ENCODE measurements around the gene TMEM115.
A peak's percentile ranks its signal among the peaks of the same experiment; 100 is the strongest.

Gene TMEM115

DNA sequence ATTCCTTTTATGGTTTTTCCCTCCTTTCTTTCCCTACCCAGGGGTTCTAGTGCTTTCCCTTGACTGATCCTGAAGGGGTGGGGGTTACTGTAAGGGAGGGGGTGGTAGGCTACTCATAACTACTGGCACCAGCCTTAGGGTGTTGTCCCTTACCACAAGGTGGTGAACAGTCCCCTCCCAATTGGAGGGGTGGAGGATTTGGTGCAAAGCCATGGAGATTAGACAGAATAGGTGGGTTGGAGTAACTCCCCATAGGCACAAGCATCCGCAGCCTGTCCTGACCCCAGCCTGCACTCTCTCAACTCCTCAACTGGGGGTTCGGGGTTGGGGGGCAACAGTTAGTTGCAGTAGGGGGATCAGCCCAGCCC is 34.2 kb downstream of the TMEM115 start:
- TF ChIP-seq ZFP3 (CRISPR knock-in tag; IDR thresholded peaks at IDR 0.05) (no peak), GLIS3 (CRISPR knock-in tag; IDR thresholded peaks at IDR 0.05) (no peak)
- ATAC-seq: no peak

DNA sequence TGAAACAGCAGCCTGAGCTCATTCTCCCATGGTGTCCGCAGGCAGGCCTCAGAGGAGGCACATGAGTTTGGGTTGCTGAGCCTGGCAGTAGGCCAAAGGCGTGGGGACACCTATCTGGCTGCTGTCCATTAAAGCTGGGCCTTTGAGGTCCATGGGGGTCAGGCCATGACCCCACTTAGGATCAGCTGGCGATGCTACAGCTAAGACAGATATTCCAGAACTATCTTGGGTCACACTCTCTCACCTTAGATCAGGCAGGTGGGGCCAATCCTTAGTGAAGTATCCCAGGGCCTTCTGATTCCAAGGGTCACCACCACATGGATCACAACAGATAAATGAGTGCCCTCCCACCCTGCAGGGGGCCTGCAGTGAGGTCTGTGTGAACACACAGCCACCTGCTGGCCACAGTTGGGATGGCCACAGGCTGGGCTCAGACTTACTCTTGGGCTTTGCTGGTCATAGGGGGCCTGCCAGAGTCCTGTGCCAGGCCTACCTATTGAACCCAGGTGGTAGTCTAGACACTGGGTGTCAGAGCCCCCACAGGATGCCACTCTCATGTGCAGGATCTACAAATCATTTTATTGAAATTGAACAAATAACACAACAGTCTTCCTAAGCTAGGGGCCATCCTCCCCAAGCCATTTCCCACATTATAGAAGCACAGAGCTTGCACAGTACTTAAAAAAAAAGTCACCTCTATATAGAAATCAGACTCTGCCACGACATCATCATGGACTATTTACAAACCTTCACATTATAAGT is 34.8 kb downstream of the TMEM115 start:
- TF ChIP-seq ZFP3 (CRISPR knock-in tag; IDR thresholded peaks at IDR 0.05) (no peak), ESRRG (CRISPR knock-in tag; IDR thresholded peaks at IDR 0.05) (no peak), TCF4 (CRISPR knock-in tag; IDR thresholded peaks at IDR 0.05; ENCODE audit: borderline replicate concordance) (no peak), ZNF565 (CRISPR knock-in tag; conservative IDR thresholded peaks at IDR 0.05; ENCODE audit: low read depth) (no peak), ZFP30 (CRISPR knock-in tag; IDR thresholded peaks at IDR 0.05) (no peak), GLIS3 (CRISPR knock-in tag; IDR thresholded peaks at IDR 0.05) (no peak)
- TF ChIP-seq, protein P1, sequence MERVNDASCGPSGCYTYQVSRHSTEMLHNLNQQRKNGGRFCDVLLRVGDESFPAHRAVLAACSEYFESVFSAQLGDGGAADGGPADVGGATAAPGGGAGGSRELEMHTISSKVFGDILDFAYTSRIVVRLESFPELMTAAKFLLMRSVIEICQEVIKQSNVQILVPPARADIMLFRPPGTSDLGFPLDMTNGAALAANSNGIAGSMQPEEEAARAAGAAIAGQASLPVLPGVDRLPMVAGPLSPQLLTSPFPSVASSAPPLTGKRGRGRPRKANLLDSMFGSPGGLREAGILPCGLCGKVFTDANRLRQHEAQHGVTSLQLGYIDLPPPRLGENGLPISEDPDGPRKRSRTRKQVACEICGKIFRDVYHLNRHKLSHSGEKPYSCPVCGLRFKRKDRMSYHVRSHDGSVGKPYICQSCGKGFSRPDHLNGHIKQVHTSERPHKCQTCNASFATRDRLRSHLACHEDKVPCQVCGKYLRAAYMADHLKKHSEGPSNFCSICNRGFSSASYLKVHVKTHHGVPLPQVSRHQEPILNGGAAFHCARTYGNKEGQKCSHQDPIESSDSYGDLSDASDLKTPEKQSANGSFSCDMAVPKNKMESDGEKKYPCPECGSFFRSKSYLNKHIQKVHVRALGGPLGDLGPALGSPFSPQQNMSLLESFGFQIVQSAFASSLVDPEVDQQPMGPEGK (CRISPR knock-in tag; IDR thresholded peaks at IDR 0.05; ENCODE audit: borderline replicate concordance): no peak
- ATAC-seq: peak; percentile 56

DNA sequence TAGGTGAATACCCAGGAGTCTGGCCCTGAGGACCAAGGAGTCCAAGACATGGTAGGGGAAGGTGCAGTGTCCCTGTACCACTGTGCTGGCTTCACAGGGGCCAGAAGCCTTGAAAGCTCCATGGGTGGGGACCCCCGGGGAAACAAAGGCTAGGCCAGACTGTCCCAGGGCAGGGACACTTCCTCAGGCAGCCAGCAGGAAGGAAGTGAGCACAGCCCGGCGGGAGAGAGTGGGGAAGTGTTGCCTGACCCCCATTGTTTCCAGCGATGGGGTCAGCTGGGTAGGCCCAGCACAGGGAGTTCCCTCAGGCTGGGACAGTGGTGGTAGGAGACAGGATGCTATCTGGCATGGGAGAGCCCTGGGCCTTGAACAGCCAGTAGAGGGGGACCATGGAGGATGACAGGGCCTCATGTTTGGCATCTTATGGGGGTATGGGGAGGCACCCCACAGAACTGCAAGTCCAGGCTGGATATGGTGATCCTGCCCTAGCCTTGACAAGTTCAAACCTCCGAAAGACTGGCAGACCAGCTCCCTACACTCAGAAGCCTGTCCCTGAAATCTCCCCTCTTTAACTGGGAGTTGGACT is 35.6 kb downstream of the TMEM115 start:
- ATAC-seq: no peak
- TF ChIP-seq ZFP3 (CRISPR knock-in tag; IDR thresholded peaks at IDR 0.05): no peak
- TF ChIP-seq ESRRG (CRISPR knock-in tag; IDR thresholded peaks at IDR 0.05): no peak
- TF ChIP-seq GLIS3 (CRISPR knock-in tag; IDR thresholded peaks at IDR 0.05): no peak
- TF ChIP-seq, protein P2, sequence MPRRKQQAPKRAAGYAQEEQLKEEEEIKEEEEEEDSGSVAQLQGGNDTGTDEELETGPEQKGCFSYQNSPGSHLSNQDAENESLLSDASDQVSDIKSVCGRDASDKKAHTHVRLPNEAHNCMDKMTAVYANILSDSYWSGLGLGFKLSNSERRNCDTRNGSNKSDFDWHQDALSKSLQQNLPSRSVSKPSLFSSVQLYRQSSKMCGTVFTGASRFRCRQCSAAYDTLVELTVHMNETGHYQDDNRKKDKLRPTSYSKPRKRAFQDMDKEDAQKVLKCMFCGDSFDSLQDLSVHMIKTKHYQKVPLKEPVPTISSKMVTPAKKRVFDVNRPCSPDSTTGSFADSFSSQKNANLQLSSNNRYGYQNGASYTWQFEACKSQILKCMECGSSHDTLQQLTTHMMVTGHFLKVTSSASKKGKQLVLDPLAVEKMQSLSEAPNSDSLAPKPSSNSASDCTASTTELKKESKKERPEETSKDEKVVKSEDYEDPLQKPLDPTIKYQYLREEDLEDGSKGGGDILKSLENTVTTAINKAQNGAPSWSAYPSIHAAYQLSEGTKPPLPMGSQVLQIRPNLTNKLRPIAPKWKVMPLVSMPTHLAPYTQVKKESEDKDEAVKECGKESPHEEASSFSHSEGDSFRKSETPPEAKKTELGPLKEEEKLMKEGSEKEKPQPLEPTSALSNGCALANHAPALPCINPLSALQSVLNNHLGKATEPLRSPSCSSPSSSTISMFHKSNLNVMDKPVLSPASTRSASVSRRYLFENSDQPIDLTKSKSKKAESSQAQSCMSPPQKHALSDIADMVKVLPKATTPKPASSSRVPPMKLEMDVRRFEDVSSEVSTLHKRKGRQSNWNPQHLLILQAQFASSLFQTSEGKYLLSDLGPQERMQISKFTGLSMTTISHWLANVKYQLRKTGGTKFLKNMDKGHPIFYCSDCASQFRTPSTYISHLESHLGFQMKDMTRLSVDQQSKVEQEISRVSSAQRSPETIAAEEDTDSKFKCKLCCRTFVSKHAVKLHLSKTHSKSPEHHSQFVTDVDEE (CRISPR knock-in tag; IDR thresholded peaks at IDR 0.05): no peak
- TF ChIP-seq ZNF8 (CRISPR knock-in tag; IDR thresholded peaks at IDR 0.05): no peak
- TF ChIP-seq, protein P3, sequence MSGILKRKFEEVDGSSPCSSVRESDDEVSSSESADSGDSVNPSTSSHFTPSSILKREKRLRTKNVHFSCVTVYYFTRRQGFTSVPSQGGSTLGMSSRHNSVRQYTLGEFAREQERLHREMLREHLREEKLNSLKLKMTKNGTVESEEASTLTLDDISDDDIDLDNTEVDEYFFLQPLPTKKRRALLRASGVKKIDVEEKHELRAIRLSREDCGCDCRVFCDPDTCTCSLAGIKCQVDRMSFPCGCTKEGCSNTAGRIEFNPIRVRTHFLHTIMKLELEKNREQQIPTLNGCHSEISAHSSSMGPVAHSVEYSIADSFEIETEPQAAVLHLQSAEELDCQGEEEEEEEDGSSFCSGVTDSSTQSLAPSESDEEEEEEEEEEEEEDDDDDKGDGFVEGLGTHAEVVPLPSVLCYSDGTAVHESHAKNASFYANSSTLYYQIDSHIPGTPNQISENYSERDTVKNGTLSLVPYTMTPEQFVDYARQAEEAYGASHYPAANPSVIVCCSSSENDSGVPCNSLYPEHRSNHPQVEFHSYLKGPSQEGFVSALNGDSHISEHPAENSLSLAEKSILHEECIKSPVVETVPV (CRISPR knock-in tag; IDR thresholded peaks at IDR 0.05): no peak
- no peak for TF ChIP-seq CSDC2 (CRISPR knock-in tag; IDR thresholded peaks at IDR 0.05)
- TF ChIP-seq TOX (CRISPR knock-in tag; IDR thresholded peaks at IDR 0.05; ENCODE audit: borderline replicate concordance): no peak
- TF ChIP-seq, protein P1 (CRISPR knock-in tag; IDR thresholded peaks at IDR 0.05; ENCODE audit: borderline replicate concordance): no peak
- no peak for TF ChIP-seq ZNF70 (CRISPR knock-in tag; IDR thresholded peaks at IDR 0.05)
- no peak for TF ChIP-seq TCF4 (CRISPR knock-in tag; IDR thresholded peaks at IDR 0.05; ENCODE audit: borderline replicate concordance)
- no peak for TF ChIP-seq ISL1 (CRISPR knock-in tag; IDR thresholded peaks at IDR 0.05)
- TF ChIP-seq PPARA (CRISPR knock-in tag; IDR thresholded peaks at IDR 0.05; ENCODE audit: borderline replicate concordance): no peak
- TF ChIP-seq ZNF565 (CRISPR knock-in tag; conservative IDR thresholded peaks at IDR 0.05; ENCODE audit: low read depth): no peak
- TF ChIP-seq ZFP30 (CRISPR knock-in tag; IDR thresholded peaks at IDR 0.05): no peak
- no peak for TF ChIP-seq ARNTL (CRISPR knock-in tag; IDR thresholded peaks at IDR 0.05; ENCODE audit: borderline replicate concordance, low read depth)
- TF ChIP-seq BACH2 (CRISPR knock-in tag; IDR thresholded peaks at IDR 0.05; ENCODE audit: borderline replicate concordance): no peak
- no peak for TF ChIP-seq RARB (CRISPR knock-in tag; IDR thresholded peaks at IDR 0.05)
- TF ChIP-seq ZC3H10 (CRISPR knock-in tag; IDR thresholded peaks at IDR 0.05): no peak

Data from SK-N-SH treated with all-trans-retinoic acid at 6 μM for 48 hours (cell line).